ENCODE data around the gene SYCE1L.
"Not testable (repeated sequence)": the region's sequence is repeated elsewhere in the genome, so short reads cannot be mapped to it uniquely, and the experiment has no call there.

SYCE1L gene

GRCh38 chr16:77231047-77231446 is 31.8 kb downstream of the SYCE1L start:
- TF ChIP-seq, protein P1, sequence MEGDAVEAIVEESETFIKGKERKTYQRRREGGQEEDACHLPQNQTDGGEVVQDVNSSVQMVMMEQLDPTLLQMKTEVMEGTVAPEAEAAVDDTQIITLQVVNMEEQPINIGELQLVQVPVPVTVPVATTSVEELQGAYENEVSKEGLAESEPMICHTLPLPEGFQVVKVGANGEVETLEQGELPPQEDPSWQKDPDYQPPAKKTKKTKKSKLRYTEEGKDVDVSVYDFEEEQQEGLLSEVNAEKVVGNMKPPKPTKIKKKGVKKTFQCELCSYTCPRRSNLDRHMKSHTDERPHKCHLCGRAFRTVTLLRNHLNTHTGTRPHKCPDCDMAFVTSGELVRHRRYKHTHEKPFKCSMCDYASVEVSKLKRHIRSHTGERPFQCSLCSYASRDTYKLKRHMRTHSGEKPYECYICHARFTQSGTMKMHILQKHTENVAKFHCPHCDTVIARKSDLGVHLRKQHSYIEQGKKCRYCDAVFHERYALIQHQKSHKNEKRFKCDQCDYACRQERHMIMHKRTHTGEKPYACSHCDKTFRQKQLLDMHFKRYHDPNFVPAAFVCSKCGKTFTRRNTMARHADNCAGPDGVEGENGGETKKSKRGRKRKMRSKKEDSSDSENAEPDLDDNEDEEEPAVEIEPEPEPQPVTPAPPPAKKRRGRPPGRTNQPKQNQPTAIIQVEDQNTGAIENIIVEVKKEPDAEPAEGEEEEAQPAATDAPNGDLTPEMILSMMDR (conservative IDR thresholded peaks at IDR 0.05; ENCODE audit: low read depth, low read length), result no peak
- H3K4me3 ChIP-seq (ENCODE audit: low read length), result no peak overlapping the region
- DNase-seq (ENCODE audit: low read depth), result no peak

- no peak for DNase-seq (ENCODE audit: low read depth)
- no peak overlapping the region for H3K4me3 ChIP-seq (ENCODE audit: low read length)
- TF ChIP-seq, protein P1 (conservative IDR thresholded peaks at IDR 0.05; ENCODE audit: low read depth, low read length), result no peak
Measured at GRCh38 chr16:77233799-77234519, 34.8 kb downstream of the SYCE1L start.

DNA sequence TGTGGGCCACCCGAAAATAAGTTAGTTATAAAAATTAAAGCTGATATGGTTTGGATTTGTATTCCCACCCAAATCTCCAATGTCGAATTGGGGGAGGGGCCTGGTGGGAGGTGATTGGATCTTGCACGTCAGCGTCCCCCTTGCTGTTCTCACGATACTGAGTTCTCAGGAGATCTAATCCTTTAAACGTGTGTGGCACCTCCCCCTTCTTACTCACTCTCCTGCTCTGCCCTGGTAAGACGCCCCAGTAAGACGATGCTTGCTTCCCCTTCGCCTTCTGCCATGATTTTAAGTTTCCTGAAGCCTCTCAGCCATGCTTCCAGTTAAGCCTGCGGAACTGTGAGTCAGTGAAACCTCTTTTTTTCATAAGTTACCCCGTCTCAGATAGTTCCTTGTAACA is 35.4 kb downstream of the SYCE1L start:
- no peak overlapping the region for H3K4me3 ChIP-seq (ENCODE audit: low read length)
- TF ChIP-seq, protein P1 (conservative IDR thresholded peaks at IDR 0.05; ENCODE audit: low read depth, low read length), result no peak
- DNase-seq (ENCODE audit: low read depth), result no peak

GRCh38 chr16:77236063-77236511 is 36.9 kb downstream of the SYCE1L start:
- peak; percentile 34 for DNase-seq (ENCODE audit: low read depth)
- H3K4me3 ChIP-seq (ENCODE audit: low read length), result peak overlapping the region; percentile 35
- TF ChIP-seq, protein P1 (conservative IDR thresholded peaks at IDR 0.05; ENCODE audit: low read depth, low read length), result peak; percentile 98

GRCh38 chr16:77238593-77238992 is 39.4 kb downstream of the SYCE1L start:
- no peak overlapping the region for H3K4me3 ChIP-seq (ENCODE audit: low read length)
- DNase-seq (ENCODE audit: low read depth), result no peak
- TF ChIP-seq, protein P1 (conservative IDR thresholded peaks at IDR 0.05; ENCODE audit: low read depth, low read length), result no peak

DNA sequence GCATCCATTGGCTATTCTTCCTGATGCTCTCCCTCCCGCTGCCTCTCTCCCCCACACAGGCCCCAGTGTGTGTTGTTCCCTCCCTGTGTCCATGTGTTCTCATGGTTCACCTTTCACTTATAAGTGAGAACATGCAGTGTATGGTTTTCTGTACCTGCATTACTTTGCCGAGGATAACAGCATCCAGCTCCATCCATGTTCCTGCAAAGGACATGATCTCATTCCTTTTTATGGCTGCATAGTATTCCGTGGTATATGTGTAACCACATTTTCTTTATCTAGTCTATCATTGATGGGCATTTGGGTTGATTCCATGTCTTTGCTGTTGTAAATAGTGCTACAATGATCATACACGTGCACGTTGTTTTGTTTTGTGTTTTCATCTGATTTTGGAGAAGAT is 43.3 kb downstream of the SYCE1L start:
- not testable (repeated sequence) for DNase-seq (ENCODE audit: low read depth); H3K4me3 ChIP-seq (ENCODE audit: low read length)

GRCh38 chr16:77246150-77246549 is 46.9 kb downstream of the SYCE1L start:
- TF ChIP-seq, protein P1 (conservative IDR thresholded peaks at IDR 0.05; ENCODE audit: low read depth, low read length), result no peak
- no peak overlapping the region for H3K4me3 ChIP-seq (ENCODE audit: low read length)
- no peak for DNase-seq (ENCODE audit: low read depth)
